Endothelial cell of umbilical vein (primary cell): ENCODE results near the gene PHAF1. TPM values are rescaled to one million over a fixed set of nuclear protein-coding genes. Genes with fewer than 3 reads are reported as not detected.

Source experiments
- BruUV-seq: library from RNA; stranded (reverse); fragments of 400-500 nt; replicated peaks from 2 replicates; lab custom pipeline; 2021; lab: Mats Ljungman, UMichigan
- CTCF ChIA-PET: fragments of 300-600, 350-600 bp; sonication (Branson Sonifier 250); formaldehyde crosslinking; loops from one replicate; lab custom pipeline; 2021; ENCODE audit warnings: antibody characterized with exemption, inconsistent platforms; lab: Charles Lee
- POLR2A ChIA-PET: fragments of 300-600, 350-600 bp; sonication (Branson Sonifier 250); formaldehyde crosslinking; loops from one replicate; lab custom pipeline; 2021; ENCODE audit warnings: antibody characterized with exemption, inconsistent platforms; lab: Charles Lee
- DNase-seq: peaks from one replicate; pipeline ENCODE4 v3.0.0-alpha.2; 2011; ENCODE audit warnings: low read depth, low spot score
- FAIRE-seq: peaks from 2 replicates; lab custom pipeline; 2011; peaks lifted over from hg19 to GRCh38; lab: Jason Lieb, UNC
- H2AFZ ChIP-seq: 2 replicates; pipeline ENCODE4 v1.6.0; 2012; ENCODE audit warnings: low read depth, low read length, control low read depth, inconsistent platforms
- H3K27ac ChIP-seq: 2 replicates; pipeline ENCODE4 v1.5.1; 2011; ENCODE audit warnings: low read depth, mild to moderate bottlenecking, control low read depth, low read length, moderate library complexity; ENCODE audit not compliant: insufficient read depth
- H3K27me3 ChIP-seq, 2 experiments: 2 replicates each; pipeline versions ENCODE4 v1.6.0 to v1.6.1; 2011; ENCODE audit warnings: low read length in 2 of 2, mixed read lengths in 1 of 2; ENCODE audit not compliant: control insufficient read depth in 2 of 2, insufficient read depth in 2 of 2
- H3K36me3 ChIP-seq, 2 experiments: 2 replicates in 1 of 2; 3 replicates in 1 of 2; pipeline ENCODE4 v1.5.1; 2011; ENCODE audit warnings: low read length in 2 of 2, mild to moderate bottlenecking in 1 of 2, moderate library complexity in 1 of 2; ENCODE audit not compliant: control insufficient read depth in 2 of 2, insufficient read depth in 2 of 2; ENCODE audit errors: extremely low read depth in 1 of 2
- H3K4me1 ChIP-seq: 3 replicates; pipeline ENCODE4 v1.5.1; 2011; ENCODE audit warnings: mild to moderate bottlenecking, low read length; ENCODE audit not compliant: control insufficient read depth, insufficient read depth; ENCODE audit errors: extremely low read depth
- H3K4me2 ChIP-seq: 2 replicates; pipeline ENCODE4 v1.6.1; 2011; ENCODE audit warnings: low read length, control low read depth, mixed read lengths; ENCODE audit not compliant: insufficient read depth
- H3K4me3 ChIP-seq, 3 experiments: fragments of 200-600 bp in 1 of 3; sonication (generic), shearing (Covaris generic) in 1 of 3; replicated peaks in 1 of 3; 2 replicates each; pipeline ENCODE4 v1.5.1; 2011 to 2016; ENCODE audit warnings: control low read depth in 3 of 3, low read length in 3 of 3, mild to moderate bottlenecking in 2 of 3, inconsistent platforms in 1 of 3, low read depth in 1 of 3, moderate library complexity in 1 of 3; ENCODE audit not compliant: insufficient read depth in 1 of 3
- H3K79me2 ChIP-seq: 2 replicates; pipeline ENCODE4 v1.6.0; 2012; ENCODE audit warnings: low read length, inconsistent platforms; ENCODE audit not compliant: control insufficient read depth, insufficient read depth
- H3K9ac ChIP-seq: replicated peaks from 2 replicates; pipeline ENCODE3; 2011; ENCODE audit warnings: low read length, control low read depth; ENCODE audit not compliant: insufficient read depth; ENCODE audit errors: extremely low read depth
- H3K9me1 ChIP-seq: replicated peaks from 3 replicates; pipeline ENCODE4 v1.6.0; 2011; ENCODE audit warnings: mild to moderate bottlenecking, low read length; ENCODE audit not compliant: control insufficient read depth, insufficient read depth; ENCODE audit errors: extremely low read depth
- H3K9me3 ChIP-seq: replicated peaks from 2 replicates; pipeline ENCODE4 v1.5.1; 2012; ENCODE audit warnings: low read length, inconsistent platforms; ENCODE audit not compliant: control insufficient read depth, insufficient read depth
- H4K20me1 ChIP-seq: replicated peaks from 2 replicates; pipeline ENCODE3; 2011; ENCODE audit warnings: mild to moderate bottlenecking, low read length; ENCODE audit not compliant: control insufficient read depth, insufficient read depth; ENCODE audit errors: extremely low read depth
- EZH2 ChIP-seq: IDR thresholded peaks from 2 replicates; pipeline ENCODE4 v1.6.1; 2012; ENCODE audit warnings: borderline replicate concordance, low read depth, mild to moderate bottlenecking, moderate library complexity, low read length, inconsistent platforms; ENCODE audit not compliant: severe bottlenecking
- FOS ChIP-seq: IDR thresholded peaks from 2 replicates; pipeline ENCODE4 v1.6.1; 2011; ENCODE audit warnings: mild to moderate bottlenecking, low read length, moderate library complexity, borderline replicate concordance; ENCODE audit not compliant: insufficient read depth
- GATA2 ChIP-seq: IDR thresholded peaks from 2 replicates; pipeline ENCODE4 v1.7.0; 2011; ENCODE audit warnings: low read depth, mild to moderate bottlenecking, moderate library complexity, mixed read lengths, low read length; ENCODE audit not compliant: insufficient read length, insufficient read depth
- JUN ChIP-seq: IDR thresholded peaks from 2 replicates; pipeline ENCODE4 v1.6.1; 2011; ENCODE audit warnings: borderline replicate concordance, low read depth; ENCODE audit not compliant: insufficient read length, insufficient read depth
- POLR2A ChIP-seq: IDR thresholded peaks from 2 replicates; pipeline ENCODE4 v1.6.1; 2012; ENCODE audit warnings: low read depth, mild to moderate bottlenecking, control low read depth, low read length
- POLR2AphosphoS5 ChIP-seq: IDR thresholded peaks from 2 replicates; pipeline ENCODE4 v1.6.1; 2012; ENCODE audit warnings: low read depth, mild to moderate bottlenecking, control low read depth, low read length, moderate library complexity; ENCODE audit not compliant: insufficient read depth
- dilution Hi-C: fragments of 300-500 bp; cut with MboI; formaldehyde crosslinking; loops from one replicate; pipeline ENCODE4 v1.15.0; 2019; ENCODE audit warnings: low sequenced_read_pairs; ENCODE audit not compliant: extremely low pct_ligation_motif_present
- intact Hi-C: fragments of 100-400 bp; cut with micrococcal nuclease; formaldehyde crosslinking; loops from one replicate; pipeline ENCODE4 v1.10.0; 2022
- polyA plus RNA-seq, 4 experiments: library from polyadenylated mRNA; depleted of rRNA in 3 of 4; stranded (reverse) in 3 of 4; unstranded in 1 of 4; fragments of >200 nt; gene quantifications; 2 replicates each; pipeline versions ENCODE4 v1.2.1 to v1.2.3, GENCODE V29; 2011 to 2012; ENCODE audit warnings: missing spikeins in 1 of 4
- total RNA-seq: library from RNA; stranded (reverse); gene quantifications from 2 replicates; pipeline ENCODE4 v1.2.3, GENCODE V29; 2021
- TF ChIP-seq, protein P1 (sequence below), 2 donors: IDR thresholded peaks; 1 replicate in 1 of 2; 2 replicates in 1 of 2; pipeline ENCODE4 v1.5.1; 2011; ENCODE audit warnings: low read length in 2 of 2, mild to moderate bottlenecking in 2 of 2, moderate library complexity in 2 of 2, control low read depth in 1 of 2, inconsistent platforms in 1 of 2, low read depth in 1 of 2; ENCODE audit not compliant: insufficient read depth in 1 of 2; ENCODE audit errors: extremely low read depth in 1 of 2
- TF ChIP-seq, protein P2 (sequence below): IDR thresholded peaks from 2 replicates; pipeline ENCODE4 v1.6.1; 2011; ENCODE audit not compliant: insufficient read depth, insufficient read length

Gene PHAF1
- total and polyA plus RNA-seq, 2 donors (not counting 3 experiments of a cell fraction or from before 2014, with no cell fraction given) = 18.5 to 21.9 TPM

DNA sequence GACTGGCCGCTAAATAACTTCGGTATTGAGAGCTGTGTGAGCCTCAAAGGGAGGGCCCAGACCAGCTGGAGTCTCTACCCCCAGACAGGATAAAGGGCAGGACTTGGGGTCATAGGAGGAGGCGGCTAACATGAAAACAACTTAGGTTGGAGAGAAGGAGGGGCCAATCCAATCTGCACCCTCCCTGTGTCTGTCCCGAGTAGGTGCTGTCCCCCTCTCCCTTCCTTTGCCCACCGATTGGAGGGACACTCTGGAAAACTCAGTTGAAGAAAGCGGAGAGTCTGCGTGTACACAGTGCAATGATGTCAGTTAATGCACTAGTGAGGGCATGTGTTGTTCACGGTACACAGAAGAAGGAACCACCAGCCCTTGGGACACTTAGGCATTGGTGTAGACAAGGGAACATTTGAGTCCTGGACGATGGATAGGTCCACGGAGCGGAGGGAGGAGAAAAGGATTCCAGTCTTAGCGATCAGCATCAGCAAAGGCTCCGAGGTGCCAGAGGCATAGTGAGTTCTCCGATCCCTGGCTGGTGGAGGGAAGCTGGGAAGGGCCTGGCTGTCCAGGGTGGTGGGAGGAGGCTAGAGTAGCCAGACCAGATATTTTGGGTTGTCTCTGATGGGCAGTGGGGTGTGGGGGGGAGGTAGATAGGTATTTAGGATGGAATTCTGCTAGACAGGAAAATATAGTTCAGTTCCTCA lies 61.4 kb downstream of the PHAF1 start:
- Histone ChIP-seq H2AFZ (peak overlapping the region; percentile 73), H4K20me1 (no peaks in the 10 kb centered on the region), H3K27me3 (peaks cover 7 to 12% of the 10 kb centered on the region in 2 experiments), H3K4me3 (peak overlapping the region in 2 of 3 experiments; percentile 34 to 35), H3K27ac (peak overlapping the region; percentile 74), H3K79me2 (no peaks in the 10 kb centered on the region), H3K9me1 (no peaks in the 10 kb centered on the region), H3K9ac (peak overlapping the region; percentile 72), H3K9me3 (no peaks in the 10 kb centered on the region), H3K4me2 (peak overlapping the region; percentile 71), H3K36me3 (no peaks in the 10 kb centered on the region), H3K4me1 (peaks cover 27% of the 10 kb centered on the region)
- TF ChIP-seq JUN (no peak), POLR2A (no peak), POLR2AphosphoS5 (peak; percentile 24), EZH2 (no peak), GATA2 (no peak), FOS (no peak)
- TF ChIP-seq, protein P1, sequence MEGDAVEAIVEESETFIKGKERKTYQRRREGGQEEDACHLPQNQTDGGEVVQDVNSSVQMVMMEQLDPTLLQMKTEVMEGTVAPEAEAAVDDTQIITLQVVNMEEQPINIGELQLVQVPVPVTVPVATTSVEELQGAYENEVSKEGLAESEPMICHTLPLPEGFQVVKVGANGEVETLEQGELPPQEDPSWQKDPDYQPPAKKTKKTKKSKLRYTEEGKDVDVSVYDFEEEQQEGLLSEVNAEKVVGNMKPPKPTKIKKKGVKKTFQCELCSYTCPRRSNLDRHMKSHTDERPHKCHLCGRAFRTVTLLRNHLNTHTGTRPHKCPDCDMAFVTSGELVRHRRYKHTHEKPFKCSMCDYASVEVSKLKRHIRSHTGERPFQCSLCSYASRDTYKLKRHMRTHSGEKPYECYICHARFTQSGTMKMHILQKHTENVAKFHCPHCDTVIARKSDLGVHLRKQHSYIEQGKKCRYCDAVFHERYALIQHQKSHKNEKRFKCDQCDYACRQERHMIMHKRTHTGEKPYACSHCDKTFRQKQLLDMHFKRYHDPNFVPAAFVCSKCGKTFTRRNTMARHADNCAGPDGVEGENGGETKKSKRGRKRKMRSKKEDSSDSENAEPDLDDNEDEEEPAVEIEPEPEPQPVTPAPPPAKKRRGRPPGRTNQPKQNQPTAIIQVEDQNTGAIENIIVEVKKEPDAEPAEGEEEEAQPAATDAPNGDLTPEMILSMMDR (IDR thresholded peaks at IDR 0.05; ENCODE audit: extremely low read depth in 1 of 2, insufficient read depth in 1 of 2, low read depth in 1 of 2, low read length in 2 of 2) = no peak
- TF ChIP-seq, protein P2, sequence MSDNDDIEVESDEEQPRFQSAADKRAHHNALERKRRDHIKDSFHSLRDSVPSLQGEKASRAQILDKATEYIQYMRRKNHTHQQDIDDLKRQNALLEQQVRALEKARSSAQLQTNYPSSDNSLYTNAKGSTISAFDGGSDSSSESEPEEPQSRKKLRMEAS = no peak
- POLR2A ChIA-PET = interaction anchor here (0.9 to 1.2 kb wide), 3 partner anchors 9 to 12 kb away, joined by 3 to 6 read pairs (median 3); partner anchors contain the start of genes FBXL8 and TRADD
- DNase-seq = no peak
- intact Hi-C loops (no loop called here), dilution Hi-C loops (no loop called here)
- CTCF ChIA-PET = interaction anchor here (1.0 to 4.2 kb wide), 8 partner anchors 11 to 303 kb away, joined by 3 to 29 read pairs (median 8); partner anchors contain the start of genes EXOC3L1, FBXL8, MATCAP1 and TRADD
- BruUV-seq = TSS peak; percentile 47
- peak; percentile 54 for FAIRE-seq
